Keratinocyte (primary cell): ENCODE data around the gene ENDOU.

Experiments used
- EZH2 ChIP-seq: IDR thresholded peaks from one replicate; pipeline ENCODE4 v1.6.1; 2012; ENCODE audit warnings: inconsistent platforms, mild to moderate bottlenecking, low read length, moderate library complexity
- TF ChIP-seq, protein P1 (sequence below), 3 experiments: IDR thresholded peaks in 1 of 3; conservative IDR thresholded peaks in 1 of 3; optimal IDR thresholded peaks in 1 of 3; 2 replicates in 2 of 3; 3 replicates in 1 of 3; pipeline versions ENCODE3 to v1.5.1; 2011; ENCODE audit warnings: low read length in 3 of 3, mild to moderate bottlenecking in 3 of 3, moderate library complexity in 2 of 3, control low read depth in 1 of 3, inconsistent platforms in 1 of 3; ENCODE audit not compliant: insufficient read depth in 2 of 3; ENCODE audit errors: extremely low read depth in 1 of 3

DNA sequence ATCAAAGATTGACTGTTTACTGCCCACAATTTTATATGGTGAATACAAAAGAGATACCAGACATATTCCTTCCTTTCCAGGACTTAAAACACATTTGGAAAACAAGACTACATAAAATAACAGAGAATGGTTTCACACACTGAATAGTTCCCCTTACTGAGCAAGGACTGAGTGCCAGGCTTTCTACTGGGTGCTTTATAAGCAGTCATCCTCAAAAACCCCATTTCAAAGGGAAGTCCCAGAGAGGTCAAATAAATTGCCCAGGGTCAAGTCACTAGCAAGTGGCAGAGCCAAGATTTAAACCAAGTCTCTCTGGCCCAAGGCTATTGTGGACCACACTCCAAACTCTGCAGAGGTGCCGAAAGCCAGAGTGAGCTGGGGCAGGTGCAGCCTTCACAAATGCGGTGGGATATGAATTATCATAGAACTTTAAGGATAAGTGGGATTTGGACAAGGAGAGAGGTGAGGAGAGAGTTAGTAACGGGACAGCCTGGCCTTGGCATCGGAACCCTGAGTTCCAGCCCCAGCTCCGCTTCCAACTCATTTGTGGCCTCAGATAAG is 10.4 kb downstream of the ENDOU start:
- no peak for TF ChIP-seq EZH2
- TF ChIP-seq, protein P1, sequence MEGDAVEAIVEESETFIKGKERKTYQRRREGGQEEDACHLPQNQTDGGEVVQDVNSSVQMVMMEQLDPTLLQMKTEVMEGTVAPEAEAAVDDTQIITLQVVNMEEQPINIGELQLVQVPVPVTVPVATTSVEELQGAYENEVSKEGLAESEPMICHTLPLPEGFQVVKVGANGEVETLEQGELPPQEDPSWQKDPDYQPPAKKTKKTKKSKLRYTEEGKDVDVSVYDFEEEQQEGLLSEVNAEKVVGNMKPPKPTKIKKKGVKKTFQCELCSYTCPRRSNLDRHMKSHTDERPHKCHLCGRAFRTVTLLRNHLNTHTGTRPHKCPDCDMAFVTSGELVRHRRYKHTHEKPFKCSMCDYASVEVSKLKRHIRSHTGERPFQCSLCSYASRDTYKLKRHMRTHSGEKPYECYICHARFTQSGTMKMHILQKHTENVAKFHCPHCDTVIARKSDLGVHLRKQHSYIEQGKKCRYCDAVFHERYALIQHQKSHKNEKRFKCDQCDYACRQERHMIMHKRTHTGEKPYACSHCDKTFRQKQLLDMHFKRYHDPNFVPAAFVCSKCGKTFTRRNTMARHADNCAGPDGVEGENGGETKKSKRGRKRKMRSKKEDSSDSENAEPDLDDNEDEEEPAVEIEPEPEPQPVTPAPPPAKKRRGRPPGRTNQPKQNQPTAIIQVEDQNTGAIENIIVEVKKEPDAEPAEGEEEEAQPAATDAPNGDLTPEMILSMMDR (optimal IDR thresholded peaks at IDR 0.05 in 1 of 3, IDR thresholded peaks at IDR 0.05 in 1 of 3, conservative IDR thresholded peaks at IDR 0.05 in 1 of 3; ENCODE audit: extremely low read depth in 1 of 3, insufficient read depth in 2 of 3, low read length in 3 of 3): no peak
